ENCODE results near the gene UNC13C.

The UNC13C gene

GRCh38 chr15:54456413-54456812, 478.2 kb downstream of the UNC13C start:
- TF ChIP-seq, protein P1, sequence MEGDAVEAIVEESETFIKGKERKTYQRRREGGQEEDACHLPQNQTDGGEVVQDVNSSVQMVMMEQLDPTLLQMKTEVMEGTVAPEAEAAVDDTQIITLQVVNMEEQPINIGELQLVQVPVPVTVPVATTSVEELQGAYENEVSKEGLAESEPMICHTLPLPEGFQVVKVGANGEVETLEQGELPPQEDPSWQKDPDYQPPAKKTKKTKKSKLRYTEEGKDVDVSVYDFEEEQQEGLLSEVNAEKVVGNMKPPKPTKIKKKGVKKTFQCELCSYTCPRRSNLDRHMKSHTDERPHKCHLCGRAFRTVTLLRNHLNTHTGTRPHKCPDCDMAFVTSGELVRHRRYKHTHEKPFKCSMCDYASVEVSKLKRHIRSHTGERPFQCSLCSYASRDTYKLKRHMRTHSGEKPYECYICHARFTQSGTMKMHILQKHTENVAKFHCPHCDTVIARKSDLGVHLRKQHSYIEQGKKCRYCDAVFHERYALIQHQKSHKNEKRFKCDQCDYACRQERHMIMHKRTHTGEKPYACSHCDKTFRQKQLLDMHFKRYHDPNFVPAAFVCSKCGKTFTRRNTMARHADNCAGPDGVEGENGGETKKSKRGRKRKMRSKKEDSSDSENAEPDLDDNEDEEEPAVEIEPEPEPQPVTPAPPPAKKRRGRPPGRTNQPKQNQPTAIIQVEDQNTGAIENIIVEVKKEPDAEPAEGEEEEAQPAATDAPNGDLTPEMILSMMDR (conservative IDR thresholded peaks at IDR 0.05; ENCODE audit: low read depth, low read length) = no peak
- no peak overlapping the region for H3K4me3 ChIP-seq (ENCODE audit: low read depth, low read length)
- no peak for DNase-seq (ENCODE audit: low read depth)

GRCh38 chr15:54462511-54462913, 484.3 kb downstream of the UNC13C start:
- TF ChIP-seq, protein P1 (conservative IDR thresholded peaks at IDR 0.05; ENCODE audit: low read depth, low read length) = no peak
- no peak for DNase-seq (ENCODE audit: low read depth)
- H3K4me3 ChIP-seq (ENCODE audit: low read depth, low read length) = no peak overlapping the region

- DNase-seq (ENCODE audit: low read depth) = no peak
- H3K4me3 ChIP-seq (ENCODE audit: low read depth, low read length) = no peak overlapping the region
- TF ChIP-seq, protein P1 (conservative IDR thresholded peaks at IDR 0.05; ENCODE audit: low read depth, low read length) = no peak
Measured at GRCh38 chr15:54481819-54482218, 503.6 kb downstream of the UNC13C start.

DNA sequence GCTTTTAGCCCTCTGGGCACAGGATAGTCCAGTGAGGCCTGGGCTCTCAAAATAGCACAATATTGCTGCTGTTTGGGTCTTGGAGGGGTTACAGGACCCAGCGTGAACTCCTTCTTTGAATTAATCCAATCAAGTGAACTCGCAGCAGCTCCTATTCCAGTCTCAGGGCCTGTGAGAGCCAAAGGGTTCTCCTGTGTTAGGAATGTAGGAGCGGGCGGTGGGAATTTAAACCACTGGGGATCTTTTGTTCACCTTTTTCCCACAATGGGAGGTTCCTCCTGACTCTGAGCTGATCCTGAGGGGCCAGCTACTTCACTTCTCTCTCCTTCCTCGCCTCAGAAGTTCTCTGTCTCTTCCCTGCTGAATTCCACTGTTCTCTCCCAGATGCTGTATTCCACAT, 504.0 kb downstream of the UNC13C start:
- no peak overlapping the region for H3K4me3 ChIP-seq (ENCODE audit: low read depth, low read length)
- TF ChIP-seq, protein P1 (conservative IDR thresholded peaks at IDR 0.05; ENCODE audit: low read depth, low read length) = no peak
- DNase-seq (ENCODE audit: low read depth) = no peak

GRCh38 chr15:54500330-54500729, 522.1 kb downstream of the UNC13C start:
- TF ChIP-seq, protein P1 (conservative IDR thresholded peaks at IDR 0.05; ENCODE audit: low read depth, low read length) = no peak
- no peak for DNase-seq (ENCODE audit: low read depth)
- H3K4me3 ChIP-seq (ENCODE audit: low read depth, low read length) = no peak overlapping the region

- H3K4me3 ChIP-seq (ENCODE audit: low read depth, low read length) = no peak overlapping the region
- TF ChIP-seq, protein P1 (conservative IDR thresholded peaks at IDR 0.05; ENCODE audit: low read depth, low read length) = no peak
- no peak for DNase-seq (ENCODE audit: low read depth)
Measured at GRCh38 chr15:54502416-54503075, 524.3 kb downstream of the UNC13C start.

- DNase-seq (ENCODE audit: low read depth) = no peak
- no peak overlapping the region for H3K4me3 ChIP-seq (ENCODE audit: low read depth, low read length)
- TF ChIP-seq, protein P1 (conservative IDR thresholded peaks at IDR 0.05; ENCODE audit: low read depth, low read length) = no peak
Measured at GRCh38 chr15:54504695-54505094, 526.5 kb downstream of the UNC13C start.

Measured in choroid plexus epithelial cell (primary cell).